PC-3 (cell line): ENCODE data around the gene CHST8. TPM values are rescaled to one million over a fixed set of nuclear protein-coding genes. Genes with fewer than 3 reads are reported as not detected.

Experiments used
- ATAC-seq: fragments of 200-7000 bp; cut with Tn5 transposase; 2 replicates; pipeline ENCODE4 v1.9.1; 2020; ENCODE audit warnings: mild to moderate bottlenecking, moderate library complexity
- BruUV-seq: library from RNA; stranded (reverse); fragments of 400-500 nt; replicated peaks from 2 replicates; lab custom pipeline; 2021; lab: Mats Ljungman, UMichigan
- CTCF ChIA-PET: fragments of 300-600 bp; sonication (Branson Sonifier 250); formaldehyde crosslinking; loops from one replicate; lab custom pipeline; 2022; ENCODE audit warnings: antibody characterized with exemption; lab: Charles Lee
- POLR2A ChIA-PET: fragments of 300-600 bp; sonication (Branson Sonifier 250); formaldehyde crosslinking; loops from one replicate; lab custom pipeline; 2022; ENCODE audit warnings: antibody characterized with exemption; ENCODE audit not compliant: unreplicated experiment; lab: Charles Lee
- DNase-seq: peaks from one replicate; pipeline ENCODE4 v3.0.0-alpha.2; 2015
- H2AFZ ChIP-seq: fragments of 300-600 bp; sonication (generic); 2 replicates; pipeline ENCODE4 v1.6.0; 2016; ENCODE audit warnings: antibody characterized with exemption, low read length
- H3F3A ChIP-seq: fragments of 300-600 bp; sonication (generic); one replicate; pipeline ENCODE4 v1.6.0; 2017; ENCODE audit warnings: antibody characterized with exemption, low read length, control low read depth, mild to moderate bottlenecking; ENCODE audit not compliant: unreplicated experiment
- H3K27ac ChIP-seq: fragments of 300-600 bp; sonication (generic); 2 replicates; pipeline ENCODE4 v1.5.1; 2016; ENCODE audit warnings: mild to moderate bottlenecking, low read length
- H3K27me3 ChIP-seq: fragments of 300-600 bp; sonication (generic); 2 replicates; pipeline ENCODE4 v1.6.1; 2016; ENCODE audit warnings: low read length, mixed read lengths
- H3K36me3 ChIP-seq: fragments of 300-600 bp; sonication (generic); 2 replicates; pipeline ENCODE4 v1.6.1; 2016; ENCODE audit warnings: low read depth, mixed run types, low read length, mixed read lengths
- H3K4me1 ChIP-seq: fragments of 300-600 bp; sonication (generic); 2 replicates; pipeline ENCODE4 v1.5.1; 2016; ENCODE audit warnings: low read length; ENCODE audit not compliant: insufficient read depth
- H3K4me2 ChIP-seq: fragments of 300-600 bp; sonication (generic); 2 replicates; pipeline ENCODE4 v1.6.0; 2016; ENCODE audit warnings: low read length
- H3K4me3 ChIP-seq: fragments of 300-600 bp; sonication (generic); 2 replicates; pipeline ENCODE4 v1.5.1; 2016; ENCODE audit warnings: mild to moderate bottlenecking, low read length, mixed read lengths
- H3K79me2 ChIP-seq: fragments of 300-600 bp; sonication (generic); 2 replicates; pipeline ENCODE4 v1.6.1; 2017; ENCODE audit warnings: low read length, mixed read lengths
- H3K9ac ChIP-seq: fragments of 300-600 bp; sonication (generic); 2 replicates; pipeline ENCODE4 v1.6.0; 2016; ENCODE audit warnings: mild to moderate bottlenecking, low read length
- H3K9me2 ChIP-seq: fragments of 300-600 bp; sonication (generic); replicated peaks from 2 replicates; pipeline ENCODE4 v1.6.1; 2016; ENCODE audit warnings: mixed run types, low read length, mixed read lengths
- H3K9me3 ChIP-seq: fragments of 300-600 bp; sonication (generic); 2 replicates; pipeline ENCODE4 v1.6.1; 2016; ENCODE audit warnings: low read length, mixed read lengths
- H4K20me1 ChIP-seq: fragments of 300-600 bp; sonication (generic); 2 replicates; pipeline ENCODE4 v1.6.1; 2016; ENCODE audit warnings: low read length, mixed read lengths
- EZH2 ChIP-seq: fragments of 300-600 bp; sonication (generic); IDR thresholded peaks from one replicate; pipeline ENCODE4 v1.6.1; 2017; ENCODE audit warnings: antibody characterized with exemption, mild to moderate bottlenecking, low read length; ENCODE audit not compliant: unreplicated experiment
- EZH2phosphoT487 ChIP-seq: fragments of 300-600 bp; sonication (generic); IDR thresholded peaks from 2 replicates; pipeline ENCODE4 v1.6.1; 2018; ENCODE audit warnings: mild to moderate bottlenecking, antibody characterized with exemption, low read length, borderline replicate concordance
- intact Hi-C: fragments of 100-400 bp; cut with micrococcal nuclease; formaldehyde crosslinking; loops from 2 replicates; pipeline ENCODE4 v1.9.0; 2023
- total RNA-seq: library from RNA; depleted of rRNA; stranded (reverse); fragments of >200 nt; gene quantifications from 2 replicates; pipeline ENCODE4 v1.2.3, GENCODE V29; 2014
- TF ChIP-seq, protein P1 (sequence below): fragments of 300-600 bp; sonication (generic); conservative IDR thresholded peaks from 2 replicates; pipeline ENCODE4 v1.5.1; 2017; ENCODE audit warnings: antibody characterized with exemption, low read depth, mild to moderate bottlenecking, low read length

Gene CHST8
- total RNA-seq, 1 experiment from 2014 or later: 0.36 TPM

DNA sequence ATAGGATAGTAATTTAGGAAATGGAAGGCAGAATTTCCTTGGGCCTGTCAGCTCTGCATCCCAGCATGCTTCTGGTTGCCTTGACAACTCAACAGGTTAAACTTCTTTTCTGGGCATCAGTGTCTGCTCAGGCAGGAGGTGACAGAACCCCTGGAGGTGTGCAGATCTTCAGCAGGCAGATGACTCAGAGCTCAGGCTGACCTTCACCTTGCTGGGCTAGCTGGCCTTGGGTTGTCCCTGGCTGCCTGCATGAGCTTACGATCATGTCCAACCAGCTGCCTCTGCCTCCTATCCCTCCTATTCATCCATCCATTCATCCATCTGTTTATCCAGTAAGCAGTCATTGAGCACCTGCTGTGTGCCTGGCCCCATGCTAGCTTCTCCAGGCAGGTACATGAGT, 93.7 kb downstream of the CHST8 start:
- TF ChIP-seq EZH2 (no peak), EZH2phosphoT487 (no peak)
- TF ChIP-seq, protein P1, sequence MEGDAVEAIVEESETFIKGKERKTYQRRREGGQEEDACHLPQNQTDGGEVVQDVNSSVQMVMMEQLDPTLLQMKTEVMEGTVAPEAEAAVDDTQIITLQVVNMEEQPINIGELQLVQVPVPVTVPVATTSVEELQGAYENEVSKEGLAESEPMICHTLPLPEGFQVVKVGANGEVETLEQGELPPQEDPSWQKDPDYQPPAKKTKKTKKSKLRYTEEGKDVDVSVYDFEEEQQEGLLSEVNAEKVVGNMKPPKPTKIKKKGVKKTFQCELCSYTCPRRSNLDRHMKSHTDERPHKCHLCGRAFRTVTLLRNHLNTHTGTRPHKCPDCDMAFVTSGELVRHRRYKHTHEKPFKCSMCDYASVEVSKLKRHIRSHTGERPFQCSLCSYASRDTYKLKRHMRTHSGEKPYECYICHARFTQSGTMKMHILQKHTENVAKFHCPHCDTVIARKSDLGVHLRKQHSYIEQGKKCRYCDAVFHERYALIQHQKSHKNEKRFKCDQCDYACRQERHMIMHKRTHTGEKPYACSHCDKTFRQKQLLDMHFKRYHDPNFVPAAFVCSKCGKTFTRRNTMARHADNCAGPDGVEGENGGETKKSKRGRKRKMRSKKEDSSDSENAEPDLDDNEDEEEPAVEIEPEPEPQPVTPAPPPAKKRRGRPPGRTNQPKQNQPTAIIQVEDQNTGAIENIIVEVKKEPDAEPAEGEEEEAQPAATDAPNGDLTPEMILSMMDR: no peak
- Histone ChIP-seq H3K36me3 (no peaks in the 10 kb centered on the region), H3K9me3 (no peaks in the 10 kb centered on the region), H2AFZ (no peak overlapping the region), H3K27ac (no peak overlapping the region), H3K4me3 (no peak overlapping the region), H3K79me2 (no peaks in the 10 kb centered on the region), H3K4me1 (no peaks in the 10 kb centered on the region), H3K27me3 (no peaks in the 10 kb centered on the region), H3K4me2 (no peak overlapping the region), H3F3A (no peaks in the 10 kb centered on the region), H4K20me1 (no peaks in the 10 kb centered on the region), H3K9me2 (no peaks in the 10 kb centered on the region), H3K9ac (no peak overlapping the region)
- DNase-seq: peak; percentile 2
- BruUV-seq: no TSS peak
- CTCF ChIA-PET: no interaction called here
- POLR2A ChIA-PET: no interaction called here
- ATAC-seq: no peak
- intact Hi-C loops: no loop called here

DNA sequence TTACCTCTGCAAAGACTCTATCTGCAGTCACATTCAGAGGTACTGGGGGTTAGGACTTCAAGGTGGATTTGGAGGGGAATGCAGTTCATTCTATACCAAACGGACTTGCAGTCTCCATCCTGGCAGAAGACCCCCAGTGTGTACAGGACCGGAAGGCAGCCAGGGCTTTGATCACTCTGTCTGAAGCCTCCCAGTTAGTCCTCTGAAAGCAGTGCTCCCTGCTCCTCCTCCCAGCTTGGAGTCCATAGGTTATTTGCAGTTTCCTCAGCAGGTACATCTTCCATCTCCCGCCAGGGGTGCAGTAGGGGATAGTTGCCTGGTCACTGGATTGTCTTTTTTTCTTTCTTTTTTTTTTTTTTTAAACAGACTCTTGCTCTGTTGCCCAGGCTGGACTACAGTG, 96.1 kb downstream of the CHST8 start:
- CTCF ChIA-PET: no interaction called here
- H3K4me2 ChIP-seq: no peak overlapping the region
- H3K9me3 ChIP-seq: no peaks in the 10 kb centered on the region
- no peak overlapping the region for H3K27ac ChIP-seq
- H2AFZ ChIP-seq: no peak overlapping the region
- no peak overlapping the region for H3K9ac ChIP-seq
- TF ChIP-seq EZH2phosphoT487: no peak
- TF ChIP-seq, protein P1: no peak
- TF ChIP-seq EZH2: no peak
- ATAC-seq (no peak), DNase-seq (no peak)
- no peaks in the 10 kb centered on the region for H3F3A ChIP-seq
- H3K27me3 ChIP-seq: no peaks in the 10 kb centered on the region
- no peaks in the 10 kb centered on the region for H3K4me1 ChIP-seq
- POLR2A ChIA-PET: no interaction called here
- intact Hi-C loops: no loop called here
- no TSS peak for BruUV-seq
- H4K20me1 ChIP-seq: no peaks in the 10 kb centered on the region
- H3K4me3 ChIP-seq: no peak overlapping the region
- H3K9me2 ChIP-seq: no peaks in the 10 kb centered on the region
- H3K36me3 ChIP-seq: no peaks in the 10 kb centered on the region
- H3K79me2 ChIP-seq: no peaks in the 10 kb centered on the region

DNA sequence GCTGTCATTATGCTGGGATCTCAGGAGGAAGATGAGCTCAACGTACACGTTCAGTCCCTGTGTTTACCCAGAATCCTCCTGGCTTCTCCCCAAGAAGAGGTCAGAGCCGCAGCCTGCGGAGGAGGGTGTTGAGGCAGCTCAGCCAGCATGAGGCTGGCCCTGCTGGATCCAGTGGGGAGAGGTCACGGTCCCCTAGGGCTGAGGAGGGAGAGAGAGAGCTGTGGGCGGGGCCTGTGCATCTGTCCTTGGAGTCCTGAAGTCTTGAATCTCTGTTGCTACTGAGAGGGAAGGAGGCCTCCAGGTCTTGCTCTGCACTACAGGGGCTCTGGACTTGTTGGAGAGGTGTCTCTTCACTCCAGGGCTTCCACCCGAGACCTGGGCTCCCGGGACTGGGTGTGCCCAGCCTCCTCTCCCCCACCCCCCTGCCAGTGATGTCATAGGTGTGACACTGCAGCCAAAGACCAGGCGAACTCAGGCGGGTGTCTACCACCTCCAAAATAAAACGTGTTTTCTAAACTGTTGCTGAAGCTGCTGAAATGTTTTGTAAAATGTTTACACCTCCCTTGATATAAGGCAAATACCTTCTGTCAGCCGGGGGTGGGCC, 97.0 kb downstream of the CHST8 start:
- Histone ChIP-seq H3K79me2 (no peaks in the 10 kb centered on the region), H3K4me1 (no peaks in the 10 kb centered on the region), H3K9me2 (no peaks in the 10 kb centered on the region), H3K27ac (no peak overlapping the region), H3K4me2 (no peak overlapping the region), H4K20me1 (no peaks in the 10 kb centered on the region), H3K27me3 (no peaks in the 10 kb centered on the region), H3K4me3 (no peak overlapping the region), H3K36me3 (no peaks in the 10 kb centered on the region), H2AFZ (no peak overlapping the region), H3F3A (no peaks in the 10 kb centered on the region), H3K9me3 (no peaks in the 10 kb centered on the region), H3K9ac (no peak overlapping the region)
- POLR2A ChIA-PET: no interaction called here
- TF ChIP-seq EZH2phosphoT487 (no peak), EZH2 (no peak)
- TF ChIP-seq, protein P1: no peak
- CTCF ChIA-PET: no interaction called here
- DNase-seq: no peak
- intact Hi-C loops: no loop called here
- ATAC-seq: no peak
- no TSS peak for BruUV-seq
